ENCODE data around the gene RABL6.
"Not testable (repeated sequence)": the region's sequence is repeated elsewhere in the genome, so short reads cannot be mapped to it uniquely, and the experiment has no call there.

RABL6 gene

GRCh38 chr9:136880651-136881050 is 72.9 kb downstream of the RABL6 start:
- TF ChIP-seq Cebpa-rat (IDR thresholded peaks at IDR 0.05): no peak
- Histone ChIP-seq H3K27me3 (no peaks in the 10 kb centered on the region), H3K4me1 (peaks cover 30% of the 10 kb centered on the region), H3K9me3 (no peaks in the 10 kb centered on the region), H3K27ac (no peak overlapping the region), H3K36me3 (no peaks in the 10 kb centered on the region), H4K20me1 (no peaks in the 10 kb centered on the region), H3K4me2 (no peak overlapping the region), H3K4me3 (no peak overlapping the region), H3K9ac (no peak overlapping the region)

DNA sequence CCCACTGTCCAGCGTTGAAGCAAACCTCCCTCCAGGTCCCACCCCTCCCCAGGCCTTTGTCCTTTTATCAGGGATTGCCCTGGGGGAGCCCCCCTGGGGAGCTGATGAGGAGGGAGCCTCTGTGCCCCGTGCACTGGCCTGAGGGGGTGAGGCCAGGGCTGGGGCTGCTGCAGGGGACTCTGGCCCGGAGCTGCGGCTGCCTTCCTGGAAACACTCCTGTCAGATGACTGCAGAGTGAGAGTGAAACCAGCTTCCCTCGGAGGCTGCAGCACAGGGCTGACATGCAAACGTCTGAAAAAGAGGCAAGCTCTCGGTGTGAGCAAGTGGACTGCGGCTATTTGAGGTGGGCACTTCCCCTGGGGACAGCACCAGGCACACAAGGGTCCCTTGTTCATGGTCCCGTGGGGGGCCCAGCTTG is 74.0 kb downstream of the RABL6 start:
- H3K4me3 ChIP-seq: peak overlapping the region; percentile 26; the same call in 1 of the 2 replicates
- no peak for TF ChIP-seq Cebpa-rat (IDR thresholded peaks at IDR 0.05)
- no peaks in the 10 kb centered on the region for H3K9me3 ChIP-seq
- peak overlapping the region; percentile 43; the same call in 1 of the 2 replicates for H3K9ac ChIP-seq
- peak overlapping the region; percentile 75 for H3K4me2 ChIP-seq
- peaks cover under 1% of the 10 kb centered on the region; the same call in 1 of the 2 replicates for H4K20me1 ChIP-seq
- no peaks in the 10 kb centered on the region for H3K27me3 ChIP-seq
- H3K36me3 ChIP-seq: no peaks in the 10 kb centered on the region
- H3K4me1 ChIP-seq: peaks cover 32% of the 10 kb centered on the region
- peak overlapping the region; percentile 40; the same call in 1 of the 2 replicates for H3K27ac ChIP-seq

GRCh38 chr9:136882109-136882946 is 74.6 kb downstream of the RABL6 start:
- H3K9me3 ChIP-seq: no peaks in the 10 kb centered on the region
- peak overlapping the region; percentile 43; the same call in 1 of the 2 replicates for H3K9ac ChIP-seq
- TF ChIP-seq Cebpa-rat (IDR thresholded peaks at IDR 0.05): no peak
- H3K36me3 ChIP-seq: no peaks in the 10 kb centered on the region
- no peaks in the 10 kb centered on the region for H3K27me3 ChIP-seq
- H3K4me3 ChIP-seq: peak overlapping the region; percentile 26; the same call in 1 of the 2 replicates
- peak overlapping the region; percentile 40 for H3K27ac ChIP-seq
- H3K4me2 ChIP-seq: peak overlapping the region; percentile 75
- H4K20me1 ChIP-seq: peaks cover 6% of the 10 kb centered on the region
- H3K4me1 ChIP-seq: peaks cover 35% of the 10 kb centered on the region

GRCh38 chr9:136882947-136883283 is 75.2 kb downstream of the RABL6 start:
- Histone ChIP-seq H3K9ac (0 out of 2 replicates have a peak overlapping the region, but pooled peaks have one; percentile 43), H3K4me2 (peak overlapping the region; percentile 75), H4K20me1 (peaks cover 12% of the 10 kb centered on the region), H3K27ac (peak overlapping the region; percentile 40; the same call in 1 of the 2 replicates), H3K4me1 (peaks cover 41% of the 10 kb centered on the region)
- H3K27me3 ChIP-seq, H3K9me3 ChIP-seq, H3K36me3 ChIP-seq, H3K4me3 ChIP-seq: not testable (repeated sequence)

DNA sequence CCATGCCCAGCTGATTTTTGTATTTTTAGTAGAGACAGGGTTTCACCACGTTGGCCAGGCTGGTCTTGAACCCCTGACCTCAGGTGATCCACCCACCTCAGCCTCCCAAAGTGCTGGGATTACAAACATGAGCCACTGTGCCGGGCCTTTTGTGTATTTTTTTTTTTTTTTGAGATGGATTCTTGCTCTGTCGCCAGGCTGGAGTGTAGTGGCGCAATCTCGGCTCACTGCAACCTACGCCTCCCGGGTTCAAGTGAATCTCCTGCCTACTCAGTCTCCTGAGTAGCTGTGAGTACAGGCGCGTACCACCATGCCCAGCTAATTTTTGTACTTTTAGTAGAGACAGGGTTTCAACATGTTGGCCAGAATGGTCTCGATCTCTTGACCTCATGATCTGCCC is 75.9 kb downstream of the RABL6 start:
- H3K9me3 ChIP-seq, H3K27me3 ChIP-seq, H3K4me2 ChIP-seq, H3K4me3 ChIP-seq, H3K27ac ChIP-seq, H3K36me3 ChIP-seq, H3K9ac ChIP-seq: not testable (repeated sequence)
- Histone ChIP-seq H4K20me1 (peaks cover 20% of the 10 kb centered on the region), H3K4me1 (peaks cover 48% of the 10 kb centered on the region)

DNA sequence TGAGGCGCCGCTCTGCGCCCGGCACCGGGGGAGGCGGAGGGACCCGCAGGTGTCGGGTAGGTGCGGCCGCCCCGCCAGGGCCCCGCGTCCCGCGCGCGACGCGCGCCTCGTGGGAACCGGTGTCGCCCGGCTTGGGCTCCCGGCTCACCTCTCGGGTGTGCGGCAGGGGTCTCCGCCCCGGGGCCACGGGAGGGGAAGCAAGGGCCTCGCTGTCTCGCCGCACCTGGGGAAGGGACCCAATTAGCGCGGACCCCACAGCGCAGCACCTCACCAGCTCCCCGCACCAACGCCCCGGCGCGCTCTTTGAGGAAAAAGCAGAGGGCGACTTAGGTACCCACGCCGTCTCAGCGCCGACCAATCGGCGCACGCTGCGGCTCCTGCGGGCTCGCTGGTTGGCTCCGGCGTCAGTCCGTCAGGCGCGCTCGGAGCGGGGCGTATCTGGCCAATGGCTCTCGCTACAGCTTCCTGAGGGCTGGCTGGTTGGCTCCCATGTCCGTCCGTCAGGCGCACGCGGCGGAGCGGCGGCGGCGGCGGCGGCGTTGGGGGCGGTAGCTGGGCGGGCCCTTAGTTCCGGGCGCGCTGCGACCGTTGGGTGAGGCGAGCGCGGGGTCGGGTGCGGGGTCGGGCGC is 78.3 kb downstream of the RABL6 start, which contains the start of gene TRAF2:
Gene TRAF2 (plus strand): TSS at position 567 of the 629 bp plus-strand sequence. CDS start 12,225 bp downstream, outside the sequence.
- H3K4me2 ChIP-seq: peak within 1 kb of the TSS; percentile 98
- H3K4me1 ChIP-seq: peaks cover 50% of the 10 kb centered on the region
- no peaks in the 10 kb centered on the region for H3K9me3 ChIP-seq
- TF ChIP-seq Cebpa-rat (IDR thresholded peaks at IDR 0.05): no peak
- H3K36me3 ChIP-seq: peaks cover 27% of the 10 kb centered on the region
- no peaks in the 10 kb centered on the region for H3K27me3 ChIP-seq
- peak within 1 kb of the TSS; percentile 94 for H3K27ac ChIP-seq
- H4K20me1 ChIP-seq: peaks cover 44% of the 10 kb centered on the region
- H3K9ac ChIP-seq: peak within 1 kb of the TSS; percentile 95
- peak within 1 kb of the TSS; percentile 99 for H3K4me3 ChIP-seq

- Histone ChIP-seq H3K4me2 (peak overlapping the region; percentile 98), H3K9me3 (no peaks in the 10 kb centered on the region), H3K36me3 (peaks cover 36% of the 10 kb centered on the region), H3K4me1 (peaks cover 47% of the 10 kb centered on the region), H4K20me1 (peaks cover 52% of the 10 kb centered on the region), H3K4me3 (peak overlapping the region; percentile 99), H3K27me3 (no peaks in the 10 kb centered on the region), H3K27ac (peak overlapping the region; percentile 94), H3K9ac (peak overlapping the region; percentile 95)
- no peak for TF ChIP-seq Cebpa-rat (IDR thresholded peaks at IDR 0.05)
These were observed 79.2 kb downstream of the RABL6 start for GRCh38 chr9:136886610-136887597.

- H3K36me3 ChIP-seq: peaks cover 47% of the 10 kb centered on the region
- H3K9me3 ChIP-seq: no peaks in the 10 kb centered on the region
- H3K27me3 ChIP-seq: no peaks in the 10 kb centered on the region
- H3K4me2 ChIP-seq: peak overlapping the region; percentile 98; the same call in 1 of the 2 replicates
- H3K4me3 ChIP-seq: no peak overlapping the region
- TF ChIP-seq Cebpa-rat (IDR thresholded peaks at IDR 0.05): no peak
- H3K4me1 ChIP-seq: peaks cover 48% of the 10 kb centered on the region
- H4K20me1 ChIP-seq: peaks cover 68% of the 10 kb centered on the region
- no peak overlapping the region for H3K9ac ChIP-seq
- no peak overlapping the region for H3K27ac ChIP-seq
These were observed 80.7 kb downstream of the RABL6 start for GRCh38 chr9:136888454-136888853.

DNA sequence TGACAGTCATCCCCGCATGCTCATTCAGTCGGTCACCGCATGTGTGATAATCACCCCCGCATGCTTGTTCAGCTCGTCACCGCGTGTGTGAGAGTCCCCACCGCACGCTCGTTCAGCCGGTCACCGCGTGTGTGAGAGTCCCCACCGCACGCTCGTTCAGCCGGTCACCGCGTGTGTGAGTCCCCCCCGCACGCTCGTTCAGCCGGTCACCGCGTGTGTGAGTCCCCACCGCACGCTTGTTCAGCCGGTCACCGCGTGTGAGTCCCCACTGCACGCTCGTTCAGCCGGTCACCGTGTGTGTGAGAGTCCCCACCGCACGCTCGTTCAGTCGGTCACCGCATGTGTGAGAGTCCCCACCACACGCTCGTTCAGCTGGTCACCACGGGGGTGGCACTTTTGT is 82.1 kb downstream of the RABL6 start:
- no peak for TF ChIP-seq Cebpa-rat (IDR thresholded peaks at IDR 0.05)
- peaks cover 46% of the 10 kb centered on the region for H3K4me1 ChIP-seq
- H3K27me3 ChIP-seq: no peaks in the 10 kb centered on the region
- peaks cover 61% of the 10 kb centered on the region for H3K36me3 ChIP-seq
- no peak overlapping the region for H3K4me2 ChIP-seq
- H3K9ac ChIP-seq: no peak overlapping the region
- H3K9me3 ChIP-seq: no peaks in the 10 kb centered on the region
- peaks cover 82% of the 10 kb centered on the region for H4K20me1 ChIP-seq
- no peak overlapping the region for H3K27ac ChIP-seq
- no peak overlapping the region for H3K4me3 ChIP-seq
